DMS53 treated with DMSO at 0.1 percent for 48 hours (cell line): ENCODE results near the gene SCGB3A2.
"Not testable (repeated sequence)": the region's sequence is repeated elsewhere in the genome, so short reads cannot be mapped to it uniquely, and the experiment has no call there.

Experiments used
- DNase-seq: peaks from one replicate; lab custom pipeline; 2025; ENCODE audit not compliant: unreplicated experiment; lab: John Stamatoyannopoulos, UW

SCGB3A2 gene

DNA sequence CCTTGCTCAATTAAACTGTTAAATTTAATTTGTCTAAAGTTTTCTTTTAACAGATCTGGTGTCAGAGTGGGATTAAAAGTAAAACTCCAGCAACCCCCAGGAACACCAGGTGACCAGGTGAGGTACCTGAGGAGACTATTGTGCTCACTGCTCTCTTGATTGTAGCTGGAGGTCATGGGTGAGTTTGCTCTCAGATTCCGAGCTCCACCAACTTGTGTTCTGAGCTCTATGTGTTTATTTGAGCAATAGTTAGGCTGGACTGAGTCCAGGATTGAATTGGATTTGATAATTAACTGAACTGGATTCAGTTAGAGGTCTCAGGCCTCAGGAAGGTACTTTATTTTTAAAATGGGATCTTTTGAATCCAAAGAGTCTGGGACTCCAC, 17.9 kb upstream of the SCGB3A2 start:
- no peak for DNase-seq

DNA sequence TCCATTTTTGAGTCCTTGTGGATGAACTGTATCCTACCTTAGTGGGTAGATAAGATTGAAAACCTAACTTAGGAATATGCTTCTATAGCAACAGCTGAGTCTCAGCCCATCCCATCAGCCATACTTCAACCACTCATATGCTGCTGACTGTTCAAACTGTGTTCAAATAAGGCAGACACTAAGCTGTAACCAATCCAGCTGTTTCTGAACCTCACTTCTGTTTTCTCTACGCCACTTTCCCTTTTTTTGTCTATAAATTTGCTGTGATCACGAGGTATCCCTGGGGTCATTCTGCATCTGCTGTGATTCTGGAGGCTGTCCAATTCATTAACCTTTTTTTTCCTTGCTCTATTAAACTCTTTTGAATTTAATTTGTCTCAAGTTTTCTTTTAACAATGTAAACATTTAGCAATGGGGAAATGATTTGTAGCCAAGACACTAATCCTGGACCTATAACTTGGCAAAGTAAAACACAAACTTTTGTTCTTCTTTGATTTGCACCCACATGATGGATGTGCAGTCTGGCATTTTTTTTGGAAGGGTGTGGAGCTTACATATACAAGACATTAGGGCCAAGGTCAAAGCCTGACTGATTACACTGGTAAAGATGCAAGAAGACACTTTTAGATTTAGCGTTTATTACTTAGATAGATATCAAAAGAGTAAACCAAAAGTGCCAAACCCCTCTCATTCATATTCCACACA, 14.9 kb upstream of the SCGB3A2 start:
- no peak for DNase-seq

DNA sequence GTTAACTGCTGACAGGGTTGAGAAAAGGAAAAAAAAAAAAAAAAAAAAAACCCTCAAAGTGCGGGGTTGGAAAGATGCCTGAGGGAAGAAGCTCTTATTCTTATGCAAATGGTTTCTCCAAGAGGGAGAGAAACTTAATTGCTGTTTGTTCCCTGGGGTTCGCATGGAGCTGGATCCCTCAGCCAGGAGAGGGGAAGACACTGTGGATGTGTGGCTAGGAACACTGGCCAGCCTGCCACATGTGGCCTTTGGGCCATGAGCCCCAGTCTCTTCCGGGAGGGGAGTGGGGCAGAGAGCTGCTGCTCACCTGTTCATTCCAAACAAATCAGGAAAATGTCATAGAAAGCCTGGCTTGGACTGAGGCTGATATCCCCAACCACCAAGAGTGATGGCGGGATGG, 9.4 kb upstream of the SCGB3A2 start:
- DNase-seq: no peak

DNA sequence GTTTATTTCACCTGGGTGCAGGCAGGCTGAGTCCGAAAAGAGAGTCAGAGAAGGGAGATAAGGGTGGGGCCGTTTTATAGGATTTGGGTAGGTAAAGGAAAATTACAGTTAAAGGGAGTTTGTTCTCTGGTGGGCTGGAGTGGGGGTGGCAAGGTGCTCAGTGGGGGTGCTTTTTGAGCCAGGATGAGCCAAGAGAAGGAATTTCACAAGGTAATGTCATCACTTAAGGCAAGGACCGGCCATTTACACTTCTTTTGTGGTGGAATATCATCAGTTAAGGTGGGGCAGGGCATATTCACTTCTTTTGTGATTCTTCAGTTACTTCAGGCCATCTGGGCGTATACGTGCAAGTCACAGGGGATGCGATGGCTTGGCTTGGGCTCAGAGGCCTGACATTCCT, 8.6 kb upstream of the SCGB3A2 start:
- DNase-seq: not testable (repeated sequence)

DNA sequence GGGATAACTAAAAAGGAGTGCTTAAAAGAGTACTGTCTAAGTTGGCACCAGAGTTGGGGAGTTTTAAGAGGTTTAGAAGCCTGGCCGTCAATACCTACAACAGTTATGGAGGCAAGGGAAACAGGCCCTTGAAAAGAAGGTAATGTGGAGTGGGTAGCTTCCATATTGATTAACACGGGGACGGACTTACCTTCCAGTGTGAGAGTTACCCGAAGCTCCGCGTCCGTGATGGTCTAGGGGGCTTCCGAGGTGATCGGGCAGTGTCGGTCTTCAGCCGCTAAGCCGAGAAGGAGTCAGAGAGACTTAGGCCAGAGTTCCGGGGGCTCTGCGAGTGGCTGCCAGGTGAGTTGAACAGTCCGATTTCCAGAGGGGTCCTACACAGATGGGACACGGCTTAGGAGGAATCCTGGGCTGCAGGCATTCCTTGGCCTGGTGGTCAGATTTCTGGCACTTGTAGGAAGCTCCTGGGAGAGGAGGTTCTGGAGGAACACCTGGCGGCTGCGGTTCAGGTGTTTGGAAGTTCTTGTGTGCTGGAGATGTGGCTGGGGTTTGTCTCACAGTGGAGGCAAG, 6.4 kb upstream of the SCGB3A2 start:
- not testable (repeated sequence) for DNase-seq

DNA sequence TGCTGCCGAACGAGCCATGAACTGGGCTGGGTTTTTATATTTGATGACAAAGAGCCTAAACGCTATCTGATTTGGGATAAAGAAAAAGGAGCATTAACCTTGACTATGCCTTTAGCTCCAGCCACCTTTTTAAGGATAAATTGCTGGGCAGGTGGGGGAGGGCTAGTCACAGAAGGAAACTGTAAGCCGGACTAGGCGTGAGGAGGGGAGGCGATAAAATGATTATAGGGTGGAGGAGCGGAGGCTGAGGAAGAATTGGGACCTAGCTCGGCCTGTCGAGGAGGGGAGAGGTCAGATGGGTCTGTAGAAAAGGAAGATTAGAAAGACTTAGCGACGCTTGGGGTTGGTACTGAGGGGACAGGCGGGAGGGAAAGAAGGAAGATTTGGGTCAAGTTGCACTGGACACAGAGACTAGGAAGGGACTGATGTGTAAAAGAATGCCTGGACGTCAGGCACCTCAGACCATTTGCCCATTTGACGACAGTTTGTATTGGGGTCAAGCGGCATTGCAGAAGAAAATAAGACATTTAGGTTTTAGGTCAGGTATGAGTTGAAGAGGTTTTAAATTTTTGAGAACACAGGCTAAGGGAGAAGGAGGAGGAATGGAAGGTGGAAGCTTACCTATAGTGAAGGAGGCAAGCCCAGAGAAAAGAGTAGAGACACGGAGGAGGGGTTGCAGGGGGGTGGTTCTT, 5.6 kb upstream of the SCGB3A2 start:
- DNase-seq: not testable (repeated sequence)

DNA sequence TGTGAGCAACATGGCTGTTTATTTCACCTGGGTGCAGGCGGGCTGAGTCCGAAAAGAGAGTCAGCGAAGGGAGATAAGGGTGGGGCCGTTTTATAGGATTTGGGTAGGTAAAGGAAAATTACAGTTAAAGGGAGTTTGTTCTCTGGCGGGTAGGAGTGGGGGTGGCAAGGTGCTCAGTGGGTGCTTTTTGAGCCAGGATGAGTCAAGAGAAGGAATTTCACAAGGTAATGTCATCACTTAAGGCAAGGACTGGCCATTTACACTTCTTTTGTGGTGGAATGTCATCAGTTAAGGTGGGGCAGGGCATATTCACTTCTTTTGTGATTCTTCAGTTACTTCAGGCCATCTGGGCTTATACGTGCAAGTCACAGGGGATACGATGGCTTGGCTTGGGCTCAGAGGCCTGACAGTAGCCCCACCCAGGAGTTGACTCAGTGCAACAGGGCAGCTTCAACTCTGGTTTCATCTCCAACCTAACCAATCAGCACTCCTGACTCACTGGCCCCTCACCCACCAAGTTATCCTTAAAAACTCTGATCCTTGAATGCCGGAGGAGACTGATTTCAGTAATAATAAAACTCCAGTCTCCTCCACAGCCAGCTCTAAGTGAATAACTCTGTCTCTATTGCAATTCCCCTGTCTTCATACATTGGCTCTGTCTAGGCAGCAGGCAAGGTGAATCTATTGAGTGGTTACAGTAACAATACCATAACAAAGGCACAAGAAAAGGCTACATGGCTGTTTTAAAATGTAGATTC, 4.2 kb upstream of the SCGB3A2 start:
- DNase-seq: not testable (repeated sequence)

DNA sequence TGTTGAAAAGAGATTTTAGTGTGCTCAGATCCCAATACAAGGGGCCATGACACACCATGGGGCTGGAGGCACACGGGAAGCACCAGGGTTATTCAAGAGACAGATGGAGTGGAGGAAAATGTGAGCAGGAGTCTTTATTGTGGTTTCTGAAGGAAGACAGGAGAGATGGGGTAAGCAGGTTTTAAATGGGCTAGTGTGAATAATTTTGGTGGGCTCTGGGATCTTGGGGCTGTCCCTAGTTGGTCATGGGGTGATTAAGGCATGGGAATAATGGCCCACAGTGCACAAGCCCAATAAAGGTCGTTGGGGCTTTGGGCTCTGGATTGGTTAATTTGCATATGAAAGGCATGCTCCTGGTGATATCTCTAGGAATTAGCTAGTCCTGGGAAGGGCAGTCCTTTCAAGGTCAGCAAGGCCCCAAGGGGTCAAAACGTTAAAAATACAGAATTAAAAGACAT, 3.6 kb upstream of the SCGB3A2 start:
- no peak for DNase-seq

DNA sequence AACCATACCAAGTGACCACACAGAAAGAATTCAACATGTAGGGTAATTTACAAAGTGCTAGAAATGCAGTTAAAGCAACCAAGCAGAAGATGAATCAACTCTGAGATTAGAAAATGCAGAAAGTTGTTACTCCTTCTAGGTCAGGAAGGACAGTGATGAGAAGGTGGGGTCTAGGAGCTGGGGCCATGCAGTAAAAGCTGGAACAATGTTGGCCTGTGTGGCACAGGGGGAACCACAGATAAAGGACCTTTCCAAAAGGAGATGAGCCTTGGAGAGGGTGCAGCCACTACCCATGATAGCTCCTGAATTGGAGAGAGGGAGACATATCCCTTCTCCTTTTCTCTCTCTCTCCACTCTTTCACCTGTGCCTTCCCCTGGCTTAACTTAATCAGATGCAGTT, 2.4 kb upstream of the SCGB3A2 start:
- no peak for DNase-seq

DNA sequence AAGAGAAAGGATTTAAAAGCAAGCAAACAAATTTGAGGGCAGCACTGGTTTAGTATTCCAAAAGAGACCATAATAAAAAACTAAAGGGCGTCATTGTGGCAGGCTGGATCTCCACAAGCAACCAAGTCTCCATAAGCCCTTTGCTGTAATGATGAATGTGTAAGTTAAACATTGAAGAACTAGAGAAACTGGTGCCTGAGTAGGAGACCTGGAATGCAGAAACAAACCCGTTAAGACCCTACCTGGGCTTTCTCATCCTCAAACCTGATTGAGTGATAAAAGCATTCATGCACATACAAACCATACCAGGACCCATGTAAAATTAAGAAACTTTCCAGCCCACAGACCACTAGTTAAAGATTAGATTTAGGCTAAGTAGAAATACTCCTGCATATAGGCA, 1.9 kb upstream of the SCGB3A2 start:
- DNase-seq: no peak

DNA sequence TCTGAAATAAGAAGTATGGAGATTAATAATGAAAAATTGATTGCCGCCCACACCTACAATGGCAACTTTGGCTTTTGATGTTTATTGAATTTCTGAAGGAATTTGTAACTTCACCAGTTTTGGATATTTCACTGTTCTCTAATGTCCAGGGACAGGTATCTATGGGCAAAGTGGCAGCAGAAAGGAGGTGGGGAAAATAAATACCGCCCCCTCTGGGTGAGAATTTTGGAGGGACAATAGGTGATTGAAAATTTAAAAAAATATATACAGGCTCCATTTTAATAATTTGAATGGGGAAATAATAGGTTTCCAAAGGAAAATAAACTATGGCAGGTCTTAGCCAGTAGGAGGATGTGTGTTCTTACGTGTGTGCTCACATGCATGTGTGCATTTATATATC, 1.3 kb downstream of the SCGB3A2 start:
- DNase-seq: no peak

DNA sequence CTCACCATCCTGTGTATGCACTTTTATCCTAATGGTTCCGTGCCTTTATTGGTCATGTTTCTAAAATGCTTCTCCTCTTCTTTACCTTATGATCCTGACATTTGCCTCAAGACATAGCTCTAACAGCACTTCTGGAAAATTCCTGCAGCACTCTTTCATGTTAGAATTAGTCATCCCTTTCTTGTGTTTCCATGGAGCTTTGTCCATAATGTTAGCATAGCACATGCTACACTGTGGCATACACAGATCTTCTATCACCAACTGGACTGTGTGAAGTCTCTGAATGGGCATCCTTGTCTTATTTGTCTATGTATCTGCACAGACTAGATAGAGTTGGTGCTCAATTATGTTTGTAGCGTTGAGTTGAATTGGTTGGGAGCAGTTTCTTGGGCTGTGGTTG, 2.0 kb downstream of the SCGB3A2 start:
- no peak for DNase-seq

DNA sequence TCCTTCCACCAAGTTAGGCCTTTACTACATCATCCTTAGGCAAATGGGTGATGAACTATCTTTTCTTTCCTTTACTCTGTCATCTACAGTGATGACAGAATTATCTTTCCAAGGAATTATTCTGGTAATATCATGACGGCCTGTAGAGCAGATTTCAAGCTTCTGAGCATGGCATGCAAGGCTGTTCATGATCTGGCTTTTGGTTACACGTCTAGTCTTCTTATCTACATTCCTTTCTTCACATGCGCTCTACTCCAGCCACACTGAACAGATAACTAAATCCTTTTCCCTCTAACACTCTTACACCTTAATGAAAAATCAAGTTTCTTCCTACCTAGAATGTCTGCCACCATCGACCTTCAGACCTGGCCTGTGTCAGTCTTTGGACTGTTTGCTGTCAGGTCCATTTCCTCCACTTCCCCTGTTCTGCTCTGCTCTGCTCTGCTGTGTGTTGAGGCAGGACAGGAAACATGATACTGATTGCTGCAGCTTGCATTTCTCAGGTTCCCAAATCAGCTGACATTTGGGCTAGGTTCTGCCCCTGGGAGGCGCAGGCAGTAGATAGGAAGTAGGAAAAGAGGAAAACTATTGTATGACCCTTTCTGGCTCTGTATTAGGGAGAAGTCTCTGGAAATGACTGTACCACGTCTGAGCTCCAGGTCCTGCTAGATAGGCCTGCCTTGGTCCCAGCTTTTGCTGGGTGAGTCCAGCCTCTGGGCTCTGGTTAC, 4.2 kb downstream of the SCGB3A2 start:
- no peak for DNase-seq

DNA sequence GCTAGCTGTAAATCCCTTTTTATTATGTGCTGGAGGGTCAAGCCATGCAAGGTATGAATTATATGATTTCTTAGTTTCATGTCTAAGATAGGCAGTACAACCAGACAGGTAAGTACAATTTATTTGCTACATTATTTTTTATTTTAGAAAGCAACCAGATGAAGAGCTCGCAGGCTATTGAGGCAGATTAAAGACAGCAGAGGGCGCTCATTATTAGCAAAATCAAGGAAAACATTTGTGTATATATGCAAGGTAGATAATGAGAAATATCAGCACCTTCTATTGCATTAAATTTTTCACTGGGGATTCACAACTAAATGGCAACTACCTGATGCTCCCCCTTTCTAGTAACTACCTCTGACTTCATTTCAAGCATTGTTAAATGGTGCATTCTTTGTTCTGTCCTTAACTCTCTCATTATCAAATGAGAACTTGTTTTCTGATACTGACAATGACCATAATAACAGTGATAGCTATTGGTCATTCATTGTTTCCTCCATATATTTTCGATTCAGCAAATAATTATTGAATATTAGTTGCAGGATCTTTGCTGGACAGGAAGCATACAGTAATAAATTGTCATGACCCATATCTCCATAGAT, 8.6 kb downstream of the SCGB3A2 start:
- peak; percentile 58 for DNase-seq

DNA sequence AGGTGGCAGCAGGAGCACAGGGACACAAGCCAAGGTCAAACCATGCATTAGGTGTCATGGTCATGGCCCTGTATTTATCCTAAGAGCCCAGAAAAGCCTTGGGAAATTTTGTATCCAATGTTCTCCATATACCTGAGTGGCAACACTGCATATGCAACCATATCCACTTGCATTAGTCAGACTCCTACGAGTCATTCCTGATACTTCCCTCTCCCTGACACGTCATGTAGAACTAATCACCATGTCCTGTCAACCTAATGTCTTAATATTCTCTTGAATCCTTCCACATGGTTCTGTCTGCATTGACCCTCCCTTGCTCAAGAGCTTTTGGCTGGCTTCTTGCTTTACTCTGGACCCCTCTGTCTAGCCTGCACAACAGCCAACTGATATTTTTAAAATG, 9.4 kb downstream of the SCGB3A2 start:
- DNase-seq: no peak

DNA sequence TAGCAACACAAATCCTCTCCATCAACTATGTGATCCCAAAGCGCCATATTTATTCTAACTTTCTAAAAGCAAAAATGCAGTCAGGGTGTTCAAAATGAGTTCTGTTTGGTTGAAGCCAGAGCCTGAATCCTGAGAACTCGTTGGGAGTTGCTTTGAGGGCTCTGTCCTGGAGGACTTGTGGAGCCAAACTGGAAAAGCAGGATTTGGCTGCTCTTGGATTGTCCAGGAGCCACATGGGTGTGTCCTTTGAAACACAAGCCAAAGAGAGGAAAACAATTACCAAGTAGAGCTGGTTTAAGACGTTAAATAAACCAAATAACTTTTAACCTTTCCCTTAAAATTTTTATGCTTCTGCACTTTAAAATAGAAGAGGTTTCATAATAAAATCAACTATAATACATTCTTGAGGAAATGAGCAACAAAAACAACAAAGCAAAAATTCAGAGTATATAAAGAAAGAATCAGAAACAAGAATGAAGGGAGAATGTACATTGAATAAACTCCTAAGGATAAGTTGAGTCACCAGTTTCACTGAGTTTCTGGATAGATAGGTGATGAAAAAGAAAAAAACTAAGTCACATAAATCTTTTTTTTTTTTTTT, 14.3 kb downstream of the SCGB3A2 start:
- DNase-seq: peak; percentile 72

DNA sequence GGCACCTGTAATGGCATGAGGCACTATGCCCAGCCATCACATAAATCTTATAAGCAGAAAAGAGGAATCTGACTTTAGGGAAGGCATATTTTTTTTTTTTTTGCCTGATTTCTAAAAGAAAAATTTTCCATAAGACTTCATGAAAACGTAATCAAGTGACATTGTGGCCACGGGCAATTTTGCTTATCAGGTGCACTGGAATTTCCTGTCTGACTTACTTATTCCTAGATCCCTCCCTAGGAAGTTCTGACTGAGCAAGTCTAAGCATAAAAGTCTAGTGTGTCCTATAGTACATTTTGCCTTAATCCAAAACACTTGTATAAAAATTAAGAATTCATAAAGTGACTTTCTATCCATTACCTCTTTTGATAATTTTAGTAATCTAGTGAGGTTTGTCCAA, 15.3 kb downstream of the SCGB3A2 start:
- DNase-seq: no peak

DNA sequence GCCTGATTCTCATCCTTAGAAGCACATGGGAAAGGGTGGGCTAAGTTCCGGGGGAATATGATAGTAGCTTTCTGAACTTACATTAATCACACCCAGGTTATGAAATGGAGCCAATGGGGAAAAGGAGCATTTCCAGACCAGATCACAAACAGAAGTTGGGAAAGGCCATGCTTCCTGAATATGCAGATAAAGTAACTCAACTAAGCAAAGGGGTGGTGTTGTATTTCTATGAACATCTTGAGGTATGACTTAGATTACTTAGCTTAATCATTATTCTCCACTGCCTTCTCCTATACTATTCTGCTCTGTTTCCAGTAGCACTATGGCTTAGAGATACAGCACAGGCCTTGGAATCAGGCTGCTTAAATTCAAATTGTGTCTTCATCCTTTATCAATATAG, 17.4 kb downstream of the SCGB3A2 start:
- DNase-seq: no peak

DNA sequence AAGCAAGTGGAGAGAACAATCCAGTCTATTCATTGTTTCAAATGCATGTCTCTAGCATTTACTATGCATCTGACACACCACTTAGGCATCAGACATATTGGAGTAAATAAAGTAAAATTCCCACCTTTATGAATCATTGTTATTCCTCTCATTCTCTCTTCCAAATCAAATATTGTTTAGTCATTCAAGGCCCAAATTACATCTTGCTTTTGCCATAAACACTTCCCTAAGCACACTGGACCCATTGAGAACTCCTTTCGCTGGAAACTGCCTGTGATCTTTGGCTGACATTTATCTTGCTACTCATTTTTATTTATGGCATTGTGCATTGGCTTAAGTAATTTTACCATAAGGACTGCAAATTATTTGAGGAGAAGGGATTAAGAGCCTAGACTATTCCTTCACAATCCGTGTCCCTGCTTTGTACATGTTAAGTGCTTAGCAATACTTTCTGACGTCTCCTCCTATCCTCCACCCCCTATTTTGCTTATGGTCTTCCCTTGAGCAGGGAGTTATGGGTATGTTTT, 20.4 kb downstream of the SCGB3A2 start:
- no peak for DNase-seq

DNA sequence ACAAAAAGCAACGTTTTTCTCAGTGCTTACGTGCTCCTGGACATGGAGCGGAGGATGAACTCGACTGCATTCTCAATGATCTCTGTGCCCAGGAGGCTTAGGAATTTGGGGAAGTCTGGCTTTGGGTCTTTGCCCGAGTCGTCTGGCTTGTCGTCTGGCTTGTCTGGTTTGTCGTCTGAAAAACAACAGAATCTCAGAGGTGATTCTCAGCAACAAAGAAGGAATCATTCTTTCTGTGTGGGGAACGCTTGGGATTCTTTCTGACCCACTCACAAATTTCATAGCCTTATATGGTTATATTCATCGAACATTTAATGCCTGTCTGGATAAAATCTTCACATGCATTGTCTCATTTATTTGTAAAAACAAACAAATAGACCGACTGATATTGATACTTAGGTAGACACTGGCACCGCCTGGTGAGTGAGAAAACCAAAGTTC, 23.1 kb downstream of the SCGB3A2 start:
- no peak for DNase-seq
